ENCODE data around the gene OSBPL10. TPM values are rescaled to one million over a fixed set of nuclear protein-coding genes. Genes with fewer than 3 reads are reported as not detected.

OSBPL10 gene
- polyA plus RNA-seq, 2 of the 4 experiments (the other 2 are of a cell fraction), result 9.2 to 17.0 TPM

GRCh38 chr3:31934866-31935265 lies 46.2 kb downstream of the OSBPL10 start:
- ChIA-PET POLR2A (no interaction called here), CTCF (no interaction called here)
- H3K27ac ChIP-seq, result no peak overlapping the region
- H3K4me1 ChIP-seq, result peaks cover 11% of the 10 kb centered on the region; the same call in 2 of the 3 replicates
- 79% methylated on average over 3 of the region's 3 CpGs for WGBS (ENCODE audit: missing lambda C conversion rate)
- no peak for ATAC-seq
- no peak overlapping the region for H3K4me3 ChIP-seq
- DNase-seq (ENCODE audit: low read depth in 1 of 2, low spot score in 1 of 2), result no peak
- no peaks in the 10 kb centered on the region for H3K9me3 ChIP-seq
- FAIRE-seq, result no peak
- H3K4me2 ChIP-seq, result no peak overlapping the region
- TF ChIP-seq PHF8 (IDR thresholded peaks at IDR 0.05; ENCODE audit: borderline replicate concordance, low read depth), result no peak
- TF ChIP-seq NFE2L2 (conservative IDR thresholded peaks at IDR 0.05; ENCODE audit: low read length), result no peak
- TF ChIP-seq, protein P1, sequence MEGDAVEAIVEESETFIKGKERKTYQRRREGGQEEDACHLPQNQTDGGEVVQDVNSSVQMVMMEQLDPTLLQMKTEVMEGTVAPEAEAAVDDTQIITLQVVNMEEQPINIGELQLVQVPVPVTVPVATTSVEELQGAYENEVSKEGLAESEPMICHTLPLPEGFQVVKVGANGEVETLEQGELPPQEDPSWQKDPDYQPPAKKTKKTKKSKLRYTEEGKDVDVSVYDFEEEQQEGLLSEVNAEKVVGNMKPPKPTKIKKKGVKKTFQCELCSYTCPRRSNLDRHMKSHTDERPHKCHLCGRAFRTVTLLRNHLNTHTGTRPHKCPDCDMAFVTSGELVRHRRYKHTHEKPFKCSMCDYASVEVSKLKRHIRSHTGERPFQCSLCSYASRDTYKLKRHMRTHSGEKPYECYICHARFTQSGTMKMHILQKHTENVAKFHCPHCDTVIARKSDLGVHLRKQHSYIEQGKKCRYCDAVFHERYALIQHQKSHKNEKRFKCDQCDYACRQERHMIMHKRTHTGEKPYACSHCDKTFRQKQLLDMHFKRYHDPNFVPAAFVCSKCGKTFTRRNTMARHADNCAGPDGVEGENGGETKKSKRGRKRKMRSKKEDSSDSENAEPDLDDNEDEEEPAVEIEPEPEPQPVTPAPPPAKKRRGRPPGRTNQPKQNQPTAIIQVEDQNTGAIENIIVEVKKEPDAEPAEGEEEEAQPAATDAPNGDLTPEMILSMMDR (IDR thresholded peaks at IDR 0.05), result no peak
- TF ChIP-seq ZC3H11A (IDR thresholded peaks at IDR 0.05), result no peak
- TF ChIP-seq EP300 (IDR thresholded peaks at IDR 0.05), result no peak
- no peak for TF ChIP-seq CHD4 (IDR thresholded peaks at IDR 0.05; ENCODE audit: borderline replicate concordance)
- TF ChIP-seq ELK1 (IDR thresholded peaks at IDR 0.05; ENCODE audit: low read depth, low read length), result no peak
- TF ChIP-seq HOXA7 (CRISPR knock-in tag; IDR thresholded peaks at IDR 0.05), result no peak
- TF ChIP-seq CBX8 (IDR thresholded peaks at IDR 0.05), result no peak
- TF ChIP-seq CEBPB (IDR thresholded peaks at IDR 0.05), result no peak
- no peak for TF ChIP-seq FOSB (CRISPR knock-in tag; IDR thresholded peaks at IDR 0.05)
- TF ChIP-seq NR3C1 (IDR thresholded peaks at IDR 0.05), result no peak
- TF ChIP-seq SMC3 (IDR thresholded peaks at IDR 0.05), result no peak
- no peak for TF ChIP-seq RFX5 (IDR thresholded peaks at IDR 0.05)
- TF ChIP-seq FOSL2 (IDR thresholded peaks at IDR 0.05), result no peak
- TF ChIP-seq FOSL2 (CRISPR knock-in tag; IDR thresholded peaks at IDR 0.05), result no peak
- TF ChIP-seq TFCP2L1 (CRISPR knock-in tag; IDR thresholded peaks at IDR 0.05), result no peak
- no peak for TF ChIP-seq KDM5A (IDR thresholded peaks at IDR 0.05)
- TF ChIP-seq MAZ (IDR thresholded peaks at IDR 0.05; ENCODE audit: borderline replicate concordance, low read depth, low read length), result no peak
- TF ChIP-seq, protein P2, sequence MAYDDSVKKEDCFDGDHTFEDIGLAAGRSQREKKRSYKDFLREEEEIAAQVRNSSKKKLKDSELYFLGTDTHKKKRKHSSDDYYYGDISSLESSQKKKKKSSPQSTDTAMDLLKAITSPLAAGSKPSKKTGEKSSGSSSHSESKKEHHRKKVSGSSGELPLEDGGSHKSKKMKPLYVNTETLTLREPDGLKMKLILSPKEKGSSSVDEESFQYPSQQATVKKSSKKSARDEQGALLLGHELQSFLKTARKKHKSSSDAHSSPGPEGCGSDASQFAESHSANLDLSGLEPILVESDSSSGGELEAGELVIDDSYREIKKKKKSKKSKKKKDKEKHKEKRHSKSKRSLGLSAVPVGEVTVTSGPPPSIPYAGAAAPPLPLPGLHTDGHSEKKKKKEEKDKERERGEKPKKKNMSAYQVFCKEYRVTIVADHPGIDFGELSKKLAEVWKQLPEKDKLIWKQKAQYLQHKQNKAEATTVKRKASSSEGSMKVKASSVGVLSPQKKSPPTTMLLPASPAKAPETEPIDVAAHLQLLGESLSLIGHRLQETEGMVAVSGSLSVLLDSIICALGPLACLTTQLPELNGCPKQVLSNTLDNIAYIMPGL (CRISPR knock-in tag; IDR thresholded peaks at IDR 0.05; ENCODE audit: borderline replicate concordance), result no peak
- TF ChIP-seq HES2 (IDR thresholded peaks at IDR 0.05), result no peak

GRCh38 chr3:31934018-31934417 lies 47.0 kb downstream of the OSBPL10 start:
- no peak for FAIRE-seq

More at GRCh38 chr3:31934018-31934417, 47.0 kb downstream of the OSBPL10 start:
- Histone ChIP-seq H3K9me3 (no peaks in the 10 kb centered on the region), H3K4me1 (peaks cover 11% of the 10 kb centered on the region; the same call in 2 of the 3 replicates), H3K27ac (no peak overlapping the region), H3K4me2 (no peak overlapping the region), H3K4me3 (no peak overlapping the region)
- CTCF ChIA-PET, result interaction anchor here (0.6 to 1.5 kb wide), 2 partner anchors 11 to 192 kb away, joined by 3 to 4 read pairs; no protein-coding TSS in a partner anchor
- TF ChIP-seq SREBF2 (IDR thresholded peaks at IDR 0.05), result no peak
- no peak for TF ChIP-seq CEBPB (IDR thresholded peaks at IDR 0.05)
- no peak for TF ChIP-seq RCOR1 (IDR thresholded peaks at IDR 0.05; ENCODE audit: low read depth, low read length)
- TF ChIP-seq CHD4 (IDR thresholded peaks at IDR 0.05; ENCODE audit: borderline replicate concordance), result no peak
- TF ChIP-seq TFCP2L1 (CRISPR knock-in tag; IDR thresholded peaks at IDR 0.05), result no peak
- no peak for TF ChIP-seq EHF (CRISPR knock-in tag; IDR thresholded peaks at IDR 0.05)
- no peak for TF ChIP-seq HOXB13 (CRISPR knock-in tag; IDR thresholded peaks at IDR 0.05; ENCODE audit: low read depth)
- no peak for TF ChIP-seq ELK1 (IDR thresholded peaks at IDR 0.05; ENCODE audit: low read depth, low read length)
- TF ChIP-seq HOXB5 (CRISPR knock-in tag; IDR thresholded peaks at IDR 0.05), result no peak
- TF ChIP-seq HDAC2 (IDR thresholded peaks at IDR 0.05), result no peak
- no peak for TF ChIP-seq ZSCAN20 (CRISPR knock-in tag; IDR thresholded peaks at IDR 0.05)
- no peak for TF ChIP-seq JUNB (IDR thresholded peaks at IDR 0.05)
- no peak for TF ChIP-seq MYC (IDR thresholded peaks at IDR 0.05; ENCODE audit: borderline replicate concordance, low read length)
- TF ChIP-seq ESRRA (IDR thresholded peaks at IDR 0.05; ENCODE audit: borderline replicate concordance, low read length), result no peak
- no peak for TF ChIP-seq MAFK (IDR thresholded peaks at IDR 0.05; ENCODE audit: partially characterized antibody)
- TF ChIP-seq, protein P3, sequence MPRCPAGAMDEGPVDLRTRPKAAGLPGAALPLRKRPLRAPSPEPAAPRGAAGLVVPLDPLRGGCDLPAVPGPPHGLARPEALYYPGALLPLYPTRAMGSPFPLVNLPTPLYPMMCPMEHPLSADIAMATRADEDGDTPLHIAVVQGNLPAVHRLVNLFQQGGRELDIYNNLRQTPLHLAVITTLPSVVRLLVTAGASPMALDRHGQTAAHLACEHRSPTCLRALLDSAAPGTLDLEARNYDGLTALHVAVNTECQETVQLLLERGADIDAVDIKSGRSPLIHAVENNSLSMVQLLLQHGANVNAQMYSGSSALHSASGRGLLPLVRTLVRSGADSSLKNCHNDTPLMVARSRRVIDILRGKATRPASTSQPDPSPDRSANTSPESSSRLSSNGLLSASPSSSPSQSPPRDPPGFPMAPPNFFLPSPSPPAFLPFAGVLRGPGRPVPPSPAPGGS (IDR thresholded peaks at IDR 0.05), result no peak
- ATAC-seq (no peak), DNase-seq (ENCODE audit: low read depth in 1 of 2, low spot score in 1 of 2) (no peak)
- WGBS (ENCODE audit: missing lambda C conversion rate), result 93% methylated on average over 1 of the region's 1 CpG
- POLR2A ChIA-PET, result no interaction called here

All from A549 (cell line).